HG03460 (cell line): ENCODE results near the gene CYB5R3.
"Not testable (repeated sequence)": the region's sequence is repeated elsewhere in the genome, so short reads cannot be mapped to it uniquely, and the experiment has no call there.

Source experiments
- ATAC-seq: cut with Tn5 transposase; IDR thresholded peaks from one replicate; pipeline ENCODE4 v1.9.1; 2021; ENCODE audit not compliant: unreplicated experiment

Gene CYB5R3

DNA sequence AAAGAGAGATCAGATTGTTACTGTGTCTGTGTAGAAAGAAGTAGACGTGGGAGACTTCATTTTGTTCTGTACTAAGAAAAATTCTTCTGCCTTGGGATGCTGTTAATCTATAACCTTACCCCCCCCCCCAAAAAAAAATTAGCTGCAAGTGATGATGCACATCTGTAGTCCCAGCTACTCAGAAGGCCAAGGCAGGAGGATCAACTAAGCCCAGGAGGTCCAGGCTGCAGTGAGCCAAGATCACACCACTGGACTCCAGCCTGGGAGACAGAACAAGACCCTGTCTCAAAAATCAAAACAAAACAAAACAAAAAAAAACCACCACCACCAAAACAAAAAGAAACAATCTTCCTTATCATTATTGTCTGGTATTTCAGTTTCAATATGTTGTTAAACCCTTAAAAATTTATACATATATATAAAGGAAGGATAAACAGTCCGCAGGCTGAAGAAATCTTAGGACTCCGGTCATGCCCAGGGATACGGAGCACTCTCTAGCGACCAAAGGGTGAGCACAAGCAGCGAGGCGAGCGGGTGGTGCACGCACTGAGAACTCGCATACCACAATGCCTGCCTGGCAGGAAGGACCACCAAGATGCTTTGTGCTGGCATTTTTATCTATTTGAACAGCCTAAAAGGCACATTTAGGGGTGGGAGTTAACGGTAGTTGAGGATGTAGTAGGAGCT is 40.9 kb downstream of the CYB5R3 start:
- ATAC-seq: no peak

DNA sequence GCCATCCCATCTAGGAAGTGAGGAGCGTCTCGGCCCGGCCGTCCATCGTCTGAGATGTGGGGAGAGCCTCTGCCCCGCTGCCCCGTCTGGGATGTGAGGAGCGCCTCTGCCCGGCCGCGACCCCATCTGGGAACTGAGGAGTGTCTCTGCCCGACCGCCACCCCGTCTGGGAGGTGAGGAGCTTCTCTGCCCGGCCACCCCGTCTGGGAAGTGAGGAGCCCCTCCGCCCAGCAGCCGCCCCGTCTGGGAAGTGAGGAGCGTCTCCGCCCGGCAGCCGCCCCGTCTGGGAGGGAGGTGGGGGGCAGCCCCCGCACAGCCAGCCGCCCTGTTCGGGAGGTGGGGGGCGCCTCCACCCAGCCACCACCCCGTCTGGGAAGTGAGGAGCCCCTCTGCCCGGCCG is 41.6 kb downstream of the CYB5R3 start:
- ATAC-seq: not testable (repeated sequence)

- ATAC-seq: no peak
Measured at GRCh38 chr22:42604403-42604802, 44.8 kb downstream of the CYB5R3 start.

- no peak for ATAC-seq
Measured at GRCh38 chr22:42603427-42603826, 45.8 kb downstream of the CYB5R3 start.

GRCh38 chr22:42602470-42602869 is 46.7 kb downstream of the CYB5R3 start:
- no peak for ATAC-seq

DNA sequence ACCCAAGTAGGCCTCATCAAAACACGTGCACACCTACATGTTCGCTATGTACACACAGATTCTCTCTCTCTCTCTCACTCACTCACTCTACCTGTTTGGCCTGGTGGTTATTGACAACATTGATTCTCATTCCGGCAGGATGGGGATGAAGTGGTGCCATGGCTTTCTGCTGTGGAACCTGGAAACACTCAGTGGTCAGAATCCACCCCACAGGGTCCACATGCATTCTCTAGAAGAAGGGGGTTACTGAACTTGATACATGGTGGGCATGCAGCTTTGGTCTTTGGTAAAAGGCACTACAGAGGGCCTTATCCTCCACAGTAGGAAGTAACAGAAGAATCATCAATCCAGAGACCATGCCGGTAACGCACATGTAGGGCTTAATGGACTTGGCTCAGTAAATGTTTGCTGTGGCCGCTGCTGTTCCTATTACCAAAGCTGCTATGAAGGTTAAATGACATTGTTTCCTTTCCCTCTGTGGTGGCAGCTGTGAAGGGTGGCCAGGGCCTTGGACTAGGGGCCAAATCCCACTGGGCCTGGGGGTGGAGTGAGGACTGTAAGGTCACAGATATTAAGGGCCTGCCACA is 47.2 kb downstream of the CYB5R3 start:
- ATAC-seq: no peak

DNA sequence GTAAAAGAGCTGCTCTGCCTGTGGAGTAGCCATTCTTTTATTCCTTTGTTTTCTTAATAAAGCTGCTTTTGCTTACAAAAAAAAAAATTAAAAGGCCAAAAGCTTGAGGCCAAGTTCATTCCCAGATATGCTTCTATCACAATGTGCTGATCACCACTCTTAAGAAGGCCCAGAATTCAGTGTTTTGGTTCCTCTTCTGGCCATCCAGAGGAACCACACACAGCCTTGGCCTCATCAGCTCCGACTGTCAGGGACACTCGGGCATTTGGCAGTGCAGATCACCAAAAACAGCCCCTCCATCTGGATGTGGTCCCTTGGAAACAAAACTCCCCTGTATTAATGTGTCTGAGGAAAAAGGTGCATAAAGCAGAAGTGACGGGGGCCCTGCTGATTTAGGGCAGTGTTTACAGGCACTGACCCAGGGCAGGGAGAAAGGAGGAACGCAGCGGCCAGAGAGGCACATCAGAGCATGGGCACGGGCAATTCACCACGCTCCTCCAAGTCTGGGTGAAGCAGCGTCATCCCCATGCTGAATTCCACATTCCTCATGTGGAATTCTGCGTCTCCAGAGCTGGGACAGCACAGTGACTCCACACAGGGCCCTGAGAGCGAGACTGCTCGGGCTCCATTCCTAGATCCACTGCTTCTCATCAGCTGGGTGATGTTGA is 52.2 kb downstream of the CYB5R3 start:
- ATAC-seq: no peak

- no peak for ATAC-seq
Measured at GRCh38 chr22:42596336-42596735, 52.9 kb downstream of the CYB5R3 start.

DNA sequence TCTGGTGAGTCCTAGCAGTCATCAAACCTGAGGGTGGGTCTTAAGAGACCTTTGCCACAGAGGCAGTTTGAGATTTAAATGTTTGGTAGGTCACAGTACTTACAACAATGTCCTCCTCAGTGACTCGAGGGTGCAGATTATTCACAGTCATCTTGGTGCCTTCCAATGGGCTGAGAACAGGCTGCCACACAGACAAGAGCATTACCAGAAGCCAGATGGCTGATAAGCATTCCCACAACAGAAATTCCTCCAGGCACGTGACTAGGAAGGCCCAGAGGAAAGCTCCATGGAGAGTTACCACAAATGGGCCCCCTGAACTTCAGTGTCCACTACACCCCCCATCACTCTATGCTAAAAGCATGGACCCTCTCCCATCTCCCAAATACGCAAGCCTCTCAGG is 53.8 kb downstream of the CYB5R3 start:
- ATAC-seq: no peak

- no peak for ATAC-seq
Measured at GRCh38 chr22:42591987-42592386, 57.2 kb downstream of the CYB5R3 start.

DNA sequence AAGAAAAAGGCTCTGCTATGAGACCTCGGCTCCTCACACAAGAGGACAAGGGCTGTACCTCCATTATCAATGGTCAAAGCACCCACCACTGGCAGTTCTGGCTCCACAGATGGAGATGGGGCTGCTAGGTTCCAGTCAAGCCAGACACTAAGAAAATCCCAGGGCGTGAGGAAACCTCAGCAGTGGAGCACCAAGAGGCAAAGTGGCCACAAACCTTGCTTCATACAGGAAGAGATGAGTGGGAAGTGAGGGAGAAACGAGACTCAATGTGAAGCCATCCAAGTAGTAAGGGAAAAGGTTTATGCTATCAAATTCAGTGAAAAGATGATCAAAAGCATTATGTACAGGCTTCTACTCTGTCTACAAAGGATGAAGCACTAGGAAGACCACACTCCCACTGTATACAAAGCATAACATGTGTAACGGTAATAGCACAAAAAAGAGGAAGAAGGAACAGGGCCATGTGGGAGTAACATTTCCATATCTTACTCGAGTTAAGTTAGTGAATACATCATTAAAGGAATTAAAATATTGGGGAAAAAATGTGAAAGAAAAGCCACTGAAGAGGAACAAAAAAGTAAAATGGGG is 61.5 kb downstream of the CYB5R3 start:
- ATAC-seq: no peak

DNA sequence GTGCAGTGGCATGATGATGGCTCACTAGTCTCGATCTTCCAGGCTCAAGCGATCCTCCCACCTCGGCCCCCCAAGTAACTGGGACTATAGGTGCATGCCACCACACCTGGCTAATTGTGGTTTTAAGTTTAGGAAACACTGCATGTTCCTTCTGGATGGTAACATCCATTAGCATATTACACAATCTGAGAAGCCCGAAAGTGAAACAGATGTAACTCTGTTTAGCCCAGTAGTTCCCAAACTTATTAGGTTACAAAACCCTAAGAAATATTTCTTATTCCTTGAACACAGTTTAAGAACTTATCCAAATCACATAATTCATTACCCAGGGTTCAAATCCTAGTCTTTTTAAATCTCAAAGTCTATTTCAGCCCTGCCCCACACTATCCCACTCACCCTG is 62.8 kb downstream of the CYB5R3 start:
- ATAC-seq: no peak

GRCh38 chr22:42585096-42585495 is 64.1 kb downstream of the CYB5R3 start:
- ATAC-seq: no peak

DNA sequence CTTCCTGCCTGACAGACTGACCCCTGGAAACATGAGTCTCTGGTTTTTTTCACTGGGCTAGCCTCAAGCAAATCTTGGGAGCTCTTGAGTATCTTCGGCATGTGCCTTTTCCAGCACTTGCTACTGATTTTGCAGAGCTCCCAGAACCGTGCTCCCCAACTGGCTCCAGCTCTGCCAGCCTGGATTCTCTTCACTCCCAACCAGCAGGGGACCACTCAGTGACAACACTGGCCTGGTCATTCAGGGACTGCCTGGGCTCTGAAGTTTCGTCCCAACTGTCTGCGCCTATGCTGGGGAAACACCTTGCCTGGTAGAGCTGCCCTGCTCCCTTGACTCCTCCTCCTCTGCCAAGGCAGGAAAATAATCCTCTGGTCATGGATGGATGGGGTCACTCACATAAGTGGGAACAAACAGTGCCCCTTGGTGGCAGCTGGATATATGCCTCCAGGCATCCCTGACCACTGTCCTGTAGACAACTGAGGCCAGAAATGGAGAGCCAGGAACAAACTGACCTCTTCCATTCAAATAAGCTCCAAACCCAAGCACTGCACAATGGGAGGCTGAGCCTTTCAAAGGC is 64.7 kb downstream of the CYB5R3 start:
- no peak for ATAC-seq

DNA sequence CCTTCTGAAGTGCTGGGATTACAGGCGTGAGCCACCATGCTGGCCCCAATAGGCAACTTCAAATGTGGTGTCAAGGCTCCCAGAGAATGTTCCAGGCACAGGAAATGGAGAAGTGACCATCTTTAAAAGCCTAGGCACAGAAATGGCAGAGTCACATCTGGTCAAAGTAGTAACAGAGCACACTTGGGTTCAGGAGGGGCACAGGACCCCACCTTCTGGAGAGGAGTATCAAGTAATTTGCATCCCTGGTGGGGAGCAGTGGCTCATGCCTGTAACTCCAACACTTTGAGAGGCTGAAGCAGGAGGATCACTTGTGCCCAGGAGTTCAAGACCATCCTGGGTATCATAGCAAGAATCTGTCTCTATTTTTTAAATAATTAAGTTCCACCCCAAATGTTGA is 66.2 kb downstream of the CYB5R3 start:
- ATAC-seq: no peak

DNA sequence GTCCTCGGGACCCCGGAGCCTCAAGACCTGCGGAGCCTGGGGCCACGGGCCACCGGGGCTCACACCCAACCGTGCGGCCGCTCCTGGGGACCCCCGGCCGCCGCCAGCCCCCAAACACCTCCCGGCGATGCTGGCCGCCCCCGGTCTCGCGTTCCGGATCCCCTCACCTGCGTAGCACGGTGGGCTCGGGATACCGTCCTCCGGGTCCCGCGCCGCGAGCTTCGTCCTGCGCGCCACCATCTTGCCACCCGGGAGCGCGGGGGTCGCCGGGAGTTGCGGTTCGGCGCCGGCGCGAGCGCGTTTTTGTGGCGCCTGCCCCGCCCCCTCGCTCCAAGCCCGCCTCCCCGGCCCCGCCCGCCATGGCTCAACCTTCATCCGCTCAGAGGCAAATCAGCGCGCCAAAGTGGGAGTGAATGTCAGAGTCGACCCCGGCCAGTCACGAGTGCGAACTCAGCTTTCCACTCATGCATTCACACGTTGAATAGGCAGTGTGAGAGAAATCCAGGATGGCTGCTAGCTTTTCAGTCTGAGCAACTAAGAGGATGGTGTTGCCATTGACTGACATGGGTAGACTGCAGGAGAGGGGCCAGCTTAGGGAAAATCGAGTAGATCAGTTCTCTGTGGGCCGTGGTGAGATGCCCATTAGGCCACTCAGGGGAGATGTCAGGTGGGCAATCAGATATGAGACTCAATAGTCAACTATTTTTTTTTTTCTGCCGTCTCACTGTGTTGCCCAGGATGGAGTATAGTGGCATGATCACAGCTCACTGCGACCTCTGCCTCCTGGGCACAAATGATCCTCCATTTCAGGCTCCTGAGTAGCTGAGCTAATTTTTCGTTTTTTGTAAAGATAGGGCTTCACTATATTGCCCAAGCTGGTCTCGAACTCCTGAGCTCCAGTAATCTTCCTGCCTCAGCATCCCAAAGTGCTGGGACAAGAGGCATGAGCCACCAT is 67.2 kb downstream of the CYB5R3 start:
- ATAC-seq: peak; percentile 57

- not testable (repeated sequence) for ATAC-seq
Measured at GRCh38 chr22:42581194-42581761, 67.9 kb downstream of the CYB5R3 start.

GRCh38 chr22:42580040-42580439 is 69.2 kb downstream of the CYB5R3 start:
- ATAC-seq: not testable (repeated sequence)

DNA sequence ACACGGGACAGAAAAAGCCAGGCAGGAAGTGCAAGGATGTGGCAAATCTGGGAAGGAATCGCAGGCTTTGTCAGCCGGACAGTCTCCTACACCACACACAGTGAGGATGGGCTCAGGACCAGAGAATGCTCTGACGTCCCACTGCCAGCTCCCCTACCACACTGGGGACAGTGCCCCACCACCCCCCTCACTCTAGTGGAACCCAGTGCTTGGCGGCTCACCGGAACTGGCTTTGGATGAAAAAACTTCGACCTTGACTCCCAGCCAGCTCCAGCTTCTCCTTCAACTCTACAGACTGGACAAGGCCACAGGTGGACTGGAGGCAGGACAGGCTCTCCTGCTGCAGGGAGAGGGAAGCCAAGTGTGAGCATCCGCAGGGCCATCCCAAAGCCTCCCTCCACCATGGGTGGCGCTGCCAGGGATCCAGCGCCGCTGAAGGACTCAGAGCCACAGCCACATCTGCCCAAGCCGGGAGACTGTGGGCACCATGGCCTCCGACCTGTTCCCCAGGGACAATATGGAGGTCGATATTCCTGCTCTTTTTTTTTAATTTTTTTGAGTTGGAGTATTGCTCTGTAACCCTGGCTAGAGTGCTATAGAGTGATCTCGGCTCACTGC is 71.5 kb downstream of the CYB5R3 start:
- no peak for ATAC-seq

DNA sequence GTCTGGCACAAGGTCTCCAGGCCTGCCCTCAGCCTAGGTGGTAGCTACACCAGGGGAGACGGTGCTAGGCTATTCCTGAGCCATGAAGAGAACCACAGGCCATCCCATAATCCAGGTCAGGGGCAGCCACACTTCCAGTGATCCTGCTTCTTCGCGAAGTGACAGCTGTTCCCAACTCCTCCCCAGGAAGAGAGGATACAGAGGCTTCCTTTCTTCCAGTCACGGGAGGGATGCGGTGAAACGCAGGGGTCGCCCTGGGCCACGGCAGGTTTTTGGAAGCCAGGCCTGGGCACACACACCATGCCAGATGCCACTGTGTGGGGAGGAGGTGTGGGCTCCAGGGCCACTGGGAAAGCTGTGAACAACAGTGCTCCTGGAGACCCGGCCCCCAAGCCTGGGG is 72.1 kb downstream of the CYB5R3 start:
- ATAC-seq: not testable (repeated sequence)
